Caco-2 (cell line): ENCODE measurements around the gene GANAB. TPM values are rescaled to one million over a fixed set of nuclear protein-coding genes. Genes with fewer than 3 reads are reported as not detected.
A peak's percentile ranks its signal among the peaks of the same experiment; 100 is the strongest.

ENCODE experiments used
- BruUV-seq: library from RNA; stranded (reverse); fragments of 400-500 nt; replicated peaks from 2 replicates; lab custom pipeline; 2021; lab: Mats Ljungman, UMichigan
- CTCF ChIA-PET: fragments of 300-600 bp; sonication (Branson Sonifier 250); formaldehyde crosslinking; loops from one replicate; lab custom pipeline; 2022; ENCODE audit warnings: antibody characterized with exemption; lab: Charles Lee
- POLR2A ChIA-PET: fragments of 300-600 bp; sonication (Branson Sonifier 250); formaldehyde crosslinking; loops from one replicate; lab custom pipeline; 2022; ENCODE audit warnings: antibody characterized with exemption; lab: Charles Lee
- DNase-seq, 2 experiments: peaks; one replicate each; pipeline versions ENCODE4 v3.0.0 to v3.0.0-alpha.2; 2020 to 2022
- H3K27me3 ChIP-seq: replicated peaks from 2 replicates; pipeline ENCODE4 v1.6.0; 2011; ENCODE audit warnings: low read length; ENCODE audit not compliant: control insufficient read depth, insufficient read depth
- H3K36me3 ChIP-seq: 2 replicates; pipeline ENCODE4 v1.5.1; 2011; ENCODE audit warnings: low read length; ENCODE audit not compliant: control insufficient read depth, insufficient read depth
- H3K4me1 ChIP-seq: fragments of 250-450 bp; sonication (Bioruptor Pico); 2 replicates; pipeline ENCODE4 v1.5.1; 2020; ENCODE audit warnings: mild to moderate bottlenecking
- H3K4me3 ChIP-seq: 2 replicates; pipeline ENCODE4 v1.5.1; 2011; ENCODE audit warnings: low read depth, mild to moderate bottlenecking, control low read depth, low read length
- H3K9me3 ChIP-seq: fragments of 250-450 bp; sonication (Bioruptor Pico); 2 replicates; pipeline ENCODE4 v1.5.1; 2020; ENCODE audit warnings: mild to moderate bottlenecking, moderate library complexity
- H3K27ac Mint-ChIP-seq: one replicate; pipeline ENCODE4 v1.8.0; 2022; ENCODE audit warnings: mixed read lengths; ENCODE audit not compliant: unreplicated experiment
- H3K27me3 Mint-ChIP-seq: one replicate; pipeline ENCODE4 v1.8.0; 2022; ENCODE audit warnings: mixed read lengths; ENCODE audit not compliant: insufficient read depth, unreplicated experiment
- H3K36me3 Mint-ChIP-seq: one replicate; pipeline ENCODE4 v1.8.0; 2022; ENCODE audit warnings: mild to moderate bottlenecking, mixed read lengths; ENCODE audit not compliant: insufficient read depth, unreplicated experiment
- H3K4me1 Mint-ChIP-seq: one replicate; pipeline ENCODE4 v1.8.0; 2022; ENCODE audit warnings: low read depth, mixed read lengths; ENCODE audit not compliant: unreplicated experiment
- H3K4me3 Mint-ChIP-seq: one replicate; pipeline ENCODE4 v1.8.0; 2022; ENCODE audit warnings: mild to moderate bottlenecking, moderate library complexity, mixed read lengths; ENCODE audit not compliant: unreplicated experiment
- H3K9me3 Mint-ChIP-seq: one replicate; pipeline ENCODE4 v1.8.0; 2022; ENCODE audit warnings: mixed read lengths; ENCODE audit not compliant: unreplicated experiment
- CTCF ChIP-seq, 2 experiments: fragments of 200-600 bp in 1 of 2; IDR thresholded peaks; 1 replicate in 1 of 2; 2 replicates in 1 of 2; pipeline versions ENCODE4 v1.5.1 to v1.8.0; 2011 to 2022; ENCODE audit warnings: antibody characterized with exemption in 1 of 2, control low read depth in 1 of 2, inconsistent platforms in 1 of 2, low read depth in 1 of 2, low read length in 1 of 2, mild to moderate bottlenecking in 1 of 2, moderate library complexity in 1 of 2; ENCODE audit not compliant: insufficient read depth in 1 of 2, severe bottlenecking in 1 of 2, unreplicated experiment in 1 of 2
- intact Hi-C: fragments of 100-400 bp; cut with micrococcal nuclease; formaldehyde crosslinking; loops from one replicate; pipeline ENCODE4 v1.10.0; 2022; ENCODE audit not compliant: unreplicated experiment
- total RNA-seq: library from RNA; stranded (reverse); gene quantifications from 2 replicates; pipeline ENCODE4 v1.2.3, GENCODE V29; 2022

GANAB gene
- total RNA-seq, 1 experiment from 2014 or later, result 442 TPM

GRCh38 chr11:62601122-62601371 is 45.4 kb downstream of the GANAB start:
- no peaks in the 10 kb centered on the region for H3K27me3 Mint-ChIP-seq
- DNase-seq, result no peak
- peaks cover 86% of the 10 kb centered on the region for H3K36me3 Mint-ChIP-seq
- peaks cover 3% of the 10 kb centered on the region; the same call in 1 of the 2 replicates for H3K36me3 ChIP-seq
- peak overlapping the region; percentile 89 for H3K27ac Mint-ChIP-seq
- peaks cover 29% of the 10 kb centered on the region for H3K4me1 ChIP-seq
- intact Hi-C loops, result loop anchor here (1.0 kb wide), 1 partner anchor 10 kb away; the partner anchor contains the start of gene TUT1
- peaks cover 36% of the 10 kb centered on the region for H3K4me1 Mint-ChIP-seq
- H3K4me3 Mint-ChIP-seq, result peak overlapping the region; percentile 88
- H3K9me3 Mint-ChIP-seq, result no peaks in the 10 kb centered on the region
- no peaks in the 10 kb centered on the region for H3K27me3 ChIP-seq
- peak overlapping the region; percentile 97 for H3K4me3 ChIP-seq
- no TSS peak for BruUV-seq
- no peak for TF ChIP-seq CTCF (IDR thresholded peaks at IDR 0.05; ENCODE audit: insufficient read depth in 1 of 2, low read depth in 1 of 2, low read length in 1 of 2, severe bottlenecking in 1 of 2, unreplicated experiment in 1 of 2)
- no peaks in the 10 kb centered on the region for H3K9me3 ChIP-seq
- POLR2A ChIA-PET, result interaction anchor here (0.6 to 2.4 kb wide), 13 partner anchors 9 to 1197 kb away, joined by 3 to 97 read pairs (median 6); partner anchors contain the start of genes B3GAT3, C11orf98, CSKMT and EEF1G
- CTCF ChIA-PET, result interaction anchor here (1.0 to 1.8 kb wide), 4 partner anchors 9 to 186 kb away, joined by 3 to 30 read pairs (median 6); partner anchors contain the start of gene TUT1

GRCh38 chr11:62600367-62601121 is 45.9 kb downstream of the GANAB start:
- Mint-ChIP-seq H3K27ac (peak overlapping the region; percentile 89), H3K4me3 (peak overlapping the region; percentile 88), H3K4me1 (peaks cover 36% of the 10 kb centered on the region), H3K36me3 (peaks cover 91% of the 10 kb centered on the region), H3K9me3 (no peaks in the 10 kb centered on the region), H3K27me3 (no peaks in the 10 kb centered on the region)
- no peak for TF ChIP-seq CTCF (IDR thresholded peaks at IDR 0.05; ENCODE audit: insufficient read depth in 1 of 2, low read depth in 1 of 2, low read length in 1 of 2, severe bottlenecking in 1 of 2, unreplicated experiment in 1 of 2)
- intact Hi-C loops, result loop anchor here (1.0 kb wide), 1 partner anchor 9 kb away; the partner anchor contains the start of gene TUT1
- ChIA-PET POLR2A (interaction anchor here (0.6 to 2.4 kb wide), 7 partner anchors 9 to 1198 kb away, joined by 3 to 97 read pairs (median 24); partner anchors contain the start of genes B3GAT3, C11orf98, CSKMT and EEF1G), CTCF (interaction anchor here (0.8 to 1.8 kb wide), 3 partner anchors 9 to 40 kb away, joined by 4 to 30 read pairs (median 8); partner anchors contain the start of gene TUT1)
- Histone ChIP-seq H3K9me3 (no peaks in the 10 kb centered on the region), H3K4me3 (peak overlapping the region; percentile 97), H3K4me1 (peaks cover 28% of the 10 kb centered on the region), H3K36me3 (peaks cover 3% of the 10 kb centered on the region; the same call in 1 of the 2 replicates), H3K27me3 (no peaks in the 10 kb centered on the region)
- BruUV-seq, result no TSS peak
- DNase-seq, result no peak

GRCh38 chr11:62599901-62600300 is 46.5 kb downstream of the GANAB start:
- intact Hi-C loops, result no loop called here
- CTCF ChIA-PET, result interaction anchor here (0.6 to 0.8 kb wide), 2 partner anchors 16 to 30 kb away, joined by 3 to 4 read pairs; no protein-coding TSS in a partner anchor
- Mint-ChIP-seq H3K4me1 (peaks cover 30% of the 10 kb centered on the region), H3K9me3 (no peaks in the 10 kb centered on the region), H3K27ac (peak overlapping the region; percentile 77), H3K36me3 (peaks cover 92% of the 10 kb centered on the region), H3K27me3 (no peaks in the 10 kb centered on the region), H3K4me3 (peak overlapping the region; percentile 88)
- POLR2A ChIA-PET, result interaction anchor here (0.6 to 2.4 kb wide), 6 partner anchors 8 to 65 kb away, joined by 4 to 97 read pairs (median 4); partner anchors contain the start of genes B3GAT3, C11orf98, CSKMT and EEF1G
- no peaks in the 10 kb centered on the region for H3K27me3 ChIP-seq
- H3K4me1 ChIP-seq, result peaks cover 28% of the 10 kb centered on the region
- no peaks in the 10 kb centered on the region for H3K9me3 ChIP-seq
- TF ChIP-seq CTCF (IDR thresholded peaks at IDR 0.05; ENCODE audit: insufficient read depth in 1 of 2, low read depth in 1 of 2, low read length in 1 of 2, severe bottlenecking in 1 of 2, unreplicated experiment in 1 of 2), result no peak
- DNase-seq, result no peak
- H3K4me3 ChIP-seq, result peak overlapping the region; percentile 97
- H3K36me3 ChIP-seq, result peaks cover 3% of the 10 kb centered on the region; the same call in 1 of the 2 replicates
- BruUV-seq, result TSS peak; percentile 31
